ENCODE results near the gene CCDC13. TPM values are rescaled to one million over a fixed set of nuclear protein-coding genes. Genes with fewer than 3 reads are reported as not detected.

The CCDC13 gene
- total and polyA plus RNA-seq, 2 of the 13 experiments (the other 11 are each of a cell fraction or from before 2014, with no cell fraction given): 0.22 to 0.51 TPM

DNA sequence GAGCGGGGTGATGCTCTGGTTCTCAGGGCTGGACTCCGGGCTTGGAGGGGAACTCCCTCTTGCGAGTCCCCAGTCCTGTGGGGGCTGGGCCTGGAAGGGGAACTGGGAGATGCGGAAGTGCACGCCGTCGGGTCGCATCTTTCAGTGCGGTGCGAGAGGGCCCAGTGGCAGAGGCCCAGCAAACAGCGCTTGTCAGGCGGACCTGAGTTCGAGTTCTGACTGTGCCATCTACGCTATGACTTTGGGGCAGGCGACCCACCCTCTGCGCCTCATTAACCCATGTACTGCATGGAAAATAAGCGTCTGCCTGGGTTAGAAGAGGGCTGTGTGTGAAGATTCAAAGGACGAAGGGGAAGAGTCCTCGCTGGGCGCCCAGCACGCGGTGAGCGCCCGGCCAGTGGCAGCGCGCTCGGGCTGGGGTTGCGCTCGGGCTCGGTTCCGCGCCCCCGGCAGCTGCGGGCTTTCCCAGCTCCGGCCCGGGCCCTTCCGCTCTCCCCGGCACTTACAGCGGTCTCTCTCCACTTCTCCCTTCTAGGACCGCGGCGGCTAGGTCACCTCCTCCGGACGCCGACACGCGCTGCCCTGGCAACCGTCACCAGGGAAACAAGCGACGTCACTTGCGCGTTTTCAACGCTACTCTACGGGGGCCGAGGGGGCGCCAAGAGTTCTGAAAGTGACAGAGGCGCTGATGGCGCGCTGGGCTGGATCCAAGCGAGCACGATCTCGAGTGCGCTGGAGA lies at the start of gene CCDC13 (continued):
- TF ChIP-seq ZNF136 (CRISPR knock-in tag; IDR thresholded peaks at IDR 0.05; ENCODE audit: low read depth): no peak
- no peak for TF ChIP-seq ZNF597 (CRISPR knock-in tag; IDR thresholded peaks at IDR 0.05)
- peak; percentile 86 for TF ChIP-seq RFXAP (CRISPR knock-in tag; IDR thresholded peaks at IDR 0.05; ENCODE audit: borderline replicate concordance)
- peak; percentile 92 for TF ChIP-seq RFX5 (IDR thresholded peaks at IDR 0.05; ENCODE audit: low read depth, low read length)
- TF ChIP-seq CREB1 (IDR thresholded peaks at IDR 0.05): peak; percentile 37; the same call in 1 of the 2 replicates
- TF ChIP-seq CREB1 (CRISPR knock-in tag; IDR thresholded peaks at IDR 0.05): peak; percentile 73
- peak; percentile 93 for TF ChIP-seq RBM22 (optimal IDR thresholded peaks at IDR 0.05; ENCODE audit: low read length)
- TF ChIP-seq ZMYM2 (CRISPR knock-in tag; IDR thresholded peaks at IDR 0.05): no peak
- TF ChIP-seq, protein P1, sequence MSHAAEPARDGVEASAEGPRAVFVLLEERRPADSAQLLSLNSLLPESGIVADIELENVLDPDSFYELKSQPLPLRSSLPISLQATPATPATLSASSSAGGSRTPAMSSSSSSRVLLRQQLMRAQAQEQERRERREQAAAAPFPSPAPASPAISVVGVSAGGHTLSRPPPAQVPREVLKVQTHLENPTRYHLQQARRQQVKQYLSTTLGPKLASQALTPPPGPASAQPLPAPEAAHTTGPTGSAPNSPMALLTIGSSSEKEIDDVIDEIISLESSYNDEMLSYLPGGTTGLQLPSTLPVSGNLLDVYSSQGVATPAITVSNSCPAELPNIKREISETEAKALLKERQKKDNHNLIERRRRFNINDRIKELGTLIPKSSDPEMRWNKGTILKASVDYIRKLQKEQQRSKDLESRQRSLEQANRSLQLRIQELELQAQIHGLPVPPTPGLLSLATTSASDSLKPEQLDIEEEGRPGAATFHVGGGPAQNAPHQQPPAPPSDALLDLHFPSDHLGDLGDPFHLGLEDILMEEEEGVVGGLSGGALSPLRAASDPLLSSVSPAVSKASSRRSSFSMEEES (CRISPR knock-in tag; IDR thresholded peaks at IDR 0.05): no peak
- TF ChIP-seq SAP130 (CRISPR knock-in tag; IDR thresholded peaks at IDR 0.05; ENCODE audit: low read depth): peak; percentile 62; the same call in 1 of the 2 replicates
- TF ChIP-seq SRF (IDR thresholded peaks at IDR 0.05; ENCODE audit: low read depth, low read length): no peak
- TF ChIP-seq CREM (IDR thresholded peaks at IDR 0.05): peak; percentile 31; the same call in 1 of the 2 replicates
- TF ChIP-seq CREM (CRISPR knock-in tag; IDR thresholded peaks at IDR 0.05): no peak
- no peak for TF ChIP-seq FOXM1 (CRISPR knock-in tag; IDR thresholded peaks at IDR 0.05)
- no peak for TF ChIP-seq KLF15 (CRISPR knock-in tag; IDR thresholded peaks at IDR 0.05; ENCODE audit: borderline replicate concordance)
- TF ChIP-seq KDM1A (CRISPR knock-in tag; IDR thresholded peaks at IDR 0.05): no peak
- TF ChIP-seq HOXA3 (CRISPR knock-in tag; IDR thresholded peaks at IDR 0.05): peak; percentile 23; the same call in 1 of the 2 replicates
- TF ChIP-seq ZMAT5 (CRISPR knock-in tag; IDR thresholded peaks at IDR 0.05; ENCODE audit: borderline replicate concordance, low read depth): no peak
- no peak for TF ChIP-seq CTCF (CRISPR knock-in tag; IDR thresholded peaks at IDR 0.05)
- TF ChIP-seq, protein P2, sequence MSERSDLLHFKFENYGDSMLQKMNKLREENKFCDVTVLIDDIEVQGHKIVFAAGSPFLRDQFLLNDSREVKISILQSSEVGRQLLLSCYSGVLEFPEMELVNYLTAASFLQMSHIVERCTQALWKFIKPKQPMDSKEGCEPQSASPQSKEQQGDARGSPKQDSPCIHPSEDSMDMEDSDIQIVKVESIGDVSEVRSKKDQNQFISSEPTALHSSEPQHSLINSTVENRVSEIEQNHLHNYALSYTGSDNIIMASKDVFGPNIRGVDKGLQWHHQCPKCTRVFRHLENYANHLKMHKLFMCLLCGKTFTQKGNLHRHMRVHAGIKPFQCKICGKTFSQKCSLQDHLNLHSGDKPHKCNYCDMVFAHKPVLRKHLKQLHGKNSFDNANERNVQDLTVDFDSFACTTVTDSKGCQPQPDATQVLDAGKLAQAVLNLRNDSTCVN (CRISPR knock-in tag; IDR thresholded peaks at IDR 0.05; ENCODE audit: borderline replicate concordance): no peak
- TF ChIP-seq ZNF33A (CRISPR knock-in tag; IDR thresholded peaks at IDR 0.05; ENCODE audit: borderline replicate concordance): no peak
- no peak for TF ChIP-seq THYN1 (CRISPR knock-in tag; IDR thresholded peaks at IDR 0.05; ENCODE audit: borderline replicate concordance, low read depth)
- TF ChIP-seq RFX1 (IDR thresholded peaks at IDR 0.05): peak; percentile 70
- TF ChIP-seq HNRNPL (IDR thresholded peaks at IDR 0.05; ENCODE audit: low read depth, low read length): no peak
- peak; percentile 60 for TF ChIP-seq RFX3 (CRISPR knock-in tag; IDR thresholded peaks at IDR 0.05)

Data from HepG2 (cell line).